Brain microvascular endothelial cell (primary cell): Measurements from ENCODE around the gene ATP13A3.

ENCODE experiments used
- DNase-seq: peaks from one replicate; pipeline ENCODE4 v3.0.0-alpha.2; 2020
- H3K27ac ChIP-seq: fragments of 250-450 bp; sonication (Bioruptor Pico); 2 replicates; pipeline ENCODE4 v1.5.1; 2020; ENCODE audit warnings: mild to moderate bottlenecking, moderate library complexity
- H3K27me3 ChIP-seq: fragments of 250-450 bp; sonication (Bioruptor Pico); replicated peaks from 2 replicates; pipeline ENCODE4 v1.5.1; 2020; ENCODE audit warnings: mild to moderate bottlenecking
- H3K36me3 ChIP-seq: fragments of 250-450 bp; sonication (Bioruptor Pico); replicated peaks from 2 replicates; pipeline ENCODE4 v1.5.1; 2020; ENCODE audit warnings: mild to moderate bottlenecking
- H3K4me3 ChIP-seq: 2 replicates; pipeline ENCODE4 v1.5.1; 2011; ENCODE audit warnings: low read depth, mild to moderate bottlenecking, control low read depth, low read length, moderate library complexity
- in situ Hi-C: cut with HindIII; loops from 2 replicates; pipeline ENCODE4 v1.10.0; 2017; ENCODE audit warnings: low sequenced_read_pairs, low pct_ligation_motif_present
- TF ChIP-seq, protein P1 (sequence below): IDR thresholded peaks from 2 replicates; pipeline ENCODE4 v1.5.1; 2011; ENCODE audit warnings: low read depth, mild to moderate bottlenecking, moderate library complexity, low read length, control low read depth, inconsistent platforms; ENCODE audit errors: missing control alignments

The ATP13A3 gene

GRCh38 chr3:194512895-194513601 is 26.2 kb upstream of the ATP13A3 start:
- H3K27ac ChIP-seq, result no peak overlapping the region
- H3K4me3 ChIP-seq, result no peak overlapping the region
- H3K36me3 ChIP-seq, result no peaks in the 10 kb centered on the region
- no peaks in the 10 kb centered on the region for H3K27me3 ChIP-seq
- in situ Hi-C loops, result no loop called here
- TF ChIP-seq, protein P1, sequence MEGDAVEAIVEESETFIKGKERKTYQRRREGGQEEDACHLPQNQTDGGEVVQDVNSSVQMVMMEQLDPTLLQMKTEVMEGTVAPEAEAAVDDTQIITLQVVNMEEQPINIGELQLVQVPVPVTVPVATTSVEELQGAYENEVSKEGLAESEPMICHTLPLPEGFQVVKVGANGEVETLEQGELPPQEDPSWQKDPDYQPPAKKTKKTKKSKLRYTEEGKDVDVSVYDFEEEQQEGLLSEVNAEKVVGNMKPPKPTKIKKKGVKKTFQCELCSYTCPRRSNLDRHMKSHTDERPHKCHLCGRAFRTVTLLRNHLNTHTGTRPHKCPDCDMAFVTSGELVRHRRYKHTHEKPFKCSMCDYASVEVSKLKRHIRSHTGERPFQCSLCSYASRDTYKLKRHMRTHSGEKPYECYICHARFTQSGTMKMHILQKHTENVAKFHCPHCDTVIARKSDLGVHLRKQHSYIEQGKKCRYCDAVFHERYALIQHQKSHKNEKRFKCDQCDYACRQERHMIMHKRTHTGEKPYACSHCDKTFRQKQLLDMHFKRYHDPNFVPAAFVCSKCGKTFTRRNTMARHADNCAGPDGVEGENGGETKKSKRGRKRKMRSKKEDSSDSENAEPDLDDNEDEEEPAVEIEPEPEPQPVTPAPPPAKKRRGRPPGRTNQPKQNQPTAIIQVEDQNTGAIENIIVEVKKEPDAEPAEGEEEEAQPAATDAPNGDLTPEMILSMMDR, result no peak
- DNase-seq, result no peak

DNA sequence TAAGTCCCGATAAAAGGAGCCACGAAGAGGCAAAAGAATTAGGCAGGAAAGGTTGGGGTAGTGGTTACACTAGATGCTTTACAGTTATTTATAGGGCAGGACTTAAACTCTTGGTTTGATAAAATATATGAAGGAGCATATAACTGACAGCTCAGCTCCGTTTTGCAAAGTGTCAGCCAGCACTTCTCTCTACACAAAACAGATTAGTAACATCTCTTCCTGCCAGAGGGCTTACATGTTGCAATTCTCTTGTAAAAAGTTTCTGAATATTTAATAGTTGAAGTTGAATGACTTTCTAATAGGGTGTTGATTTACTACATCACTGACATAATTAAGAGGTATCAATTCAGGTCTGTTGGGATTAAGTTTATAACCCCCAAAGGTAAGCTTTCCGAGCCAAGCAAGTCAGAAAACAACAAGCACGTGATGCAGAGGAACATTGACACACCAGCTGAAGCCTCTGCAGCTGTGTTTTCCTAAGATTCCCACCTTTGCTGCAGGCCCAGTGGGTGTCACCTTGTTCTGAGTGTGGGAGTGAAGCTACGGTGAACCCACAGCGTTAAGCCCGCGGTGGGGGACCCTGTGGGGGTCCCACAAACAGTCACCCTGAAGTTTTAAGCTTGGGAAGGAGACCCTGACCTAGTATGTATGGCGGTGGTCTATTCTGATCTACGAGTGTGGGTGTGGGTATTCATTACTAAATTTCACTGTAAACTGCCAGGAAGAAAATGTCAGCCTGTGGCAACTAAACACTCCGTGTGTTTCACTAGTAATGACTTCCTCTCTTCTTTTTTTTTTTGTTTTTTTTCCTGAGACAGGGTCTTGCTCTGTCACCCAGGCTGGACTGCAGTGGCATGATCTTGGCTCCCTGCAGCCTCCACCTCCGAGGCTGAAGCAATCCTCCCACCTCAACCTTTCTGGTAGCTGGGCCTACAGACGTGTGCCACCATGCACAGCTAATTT is 22.0 kb upstream of the ATP13A3 start:
- no peak overlapping the region for H3K4me3 ChIP-seq
- in situ Hi-C loops, result no loop called here
- TF ChIP-seq, protein P1, result no peak
- no peak overlapping the region for H3K27ac ChIP-seq
- no peak for DNase-seq
- no peaks in the 10 kb centered on the region for H3K27me3 ChIP-seq
- no peaks in the 10 kb centered on the region for H3K36me3 ChIP-seq

DNA sequence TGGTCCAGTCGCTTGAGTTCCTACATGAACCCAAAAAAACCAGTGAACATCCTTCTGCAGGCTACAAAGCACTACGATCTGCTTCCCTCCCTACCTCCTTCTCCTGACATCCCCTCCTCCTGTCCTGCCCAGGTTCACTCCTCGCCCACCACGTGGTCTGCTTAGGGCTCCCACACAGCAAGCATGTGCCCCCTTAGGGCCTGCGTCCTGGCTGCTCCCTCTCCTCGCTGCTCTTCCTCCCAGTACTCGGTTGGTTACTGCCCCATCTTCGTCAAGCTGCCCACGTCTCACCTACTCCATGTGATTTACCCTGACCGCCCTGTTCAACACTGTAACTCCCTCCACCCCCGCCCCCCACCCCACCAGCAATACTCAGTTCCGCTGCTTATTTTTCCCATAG is 20.8 kb upstream of the ATP13A3 start:
- in situ Hi-C loops, result no loop called here
- no peak overlapping the region for H3K4me3 ChIP-seq
- no peak overlapping the region for H3K27ac ChIP-seq
- no peaks in the 10 kb centered on the region for H3K36me3 ChIP-seq
- DNase-seq, result no peak
- H3K27me3 ChIP-seq, result no peaks in the 10 kb centered on the region
- TF ChIP-seq, protein P1, result no peak

DNA sequence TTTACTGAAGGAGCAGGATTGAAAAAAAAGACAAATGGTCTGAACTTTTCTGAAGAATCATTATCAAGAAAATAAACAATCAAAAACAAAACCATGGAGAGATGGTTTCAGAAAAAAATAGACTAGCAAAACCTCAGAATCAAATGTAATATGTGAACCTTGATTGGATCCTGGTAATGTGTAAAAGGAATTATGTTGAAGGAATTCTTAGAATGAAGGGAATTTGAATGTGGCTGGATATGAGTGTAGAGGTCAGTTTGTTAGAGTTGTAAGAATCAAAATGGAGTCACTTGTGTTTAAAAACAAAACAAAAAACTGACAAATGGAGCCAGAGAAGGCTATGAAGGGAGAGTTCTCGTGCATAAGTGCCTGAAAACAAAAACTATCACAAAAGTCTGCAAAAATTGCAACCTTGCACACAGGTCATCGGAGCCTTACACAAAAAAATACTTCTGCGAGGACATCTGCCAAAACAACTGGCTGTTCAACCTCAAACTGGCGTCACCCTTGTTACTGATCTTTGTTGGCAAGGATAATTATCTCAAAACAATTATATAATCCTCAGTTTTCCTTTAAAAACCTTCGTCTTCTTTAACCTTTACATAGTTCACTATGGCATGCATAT is 19.1 kb upstream of the ATP13A3 start:
- no peaks in the 10 kb centered on the region for H3K27me3 ChIP-seq
- no peak for DNase-seq
- in situ Hi-C loops, result no loop called here
- TF ChIP-seq, protein P1, result no peak
- no peak overlapping the region for H3K4me3 ChIP-seq
- H3K36me3 ChIP-seq, result no peaks in the 10 kb centered on the region
- no peak overlapping the region for H3K27ac ChIP-seq

DNA sequence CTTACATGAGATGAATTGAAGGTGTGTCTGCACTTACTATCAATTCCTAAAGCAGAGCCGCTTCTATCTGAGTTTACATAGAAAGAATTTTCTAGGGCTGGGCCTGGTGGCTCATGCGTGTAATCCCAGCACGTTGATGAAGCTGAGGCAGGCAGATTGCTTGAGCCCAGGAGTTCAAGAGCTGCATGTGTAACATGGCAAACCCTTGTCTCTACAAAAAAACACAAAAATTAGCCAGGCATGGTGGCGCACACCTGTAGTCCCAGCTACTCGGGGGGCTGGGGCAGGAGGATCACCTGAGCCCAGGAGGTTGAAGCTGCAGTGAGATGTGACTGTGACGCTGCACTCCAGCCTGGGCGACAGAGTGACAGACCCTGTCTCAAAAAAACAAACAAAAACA is 18.1 kb upstream of the ATP13A3 start:
- Histone ChIP-seq H3K27ac (no peak overlapping the region), H3K4me3 (no peak overlapping the region), H3K36me3 (no peaks in the 10 kb centered on the region), H3K27me3 (no peaks in the 10 kb centered on the region)
- DNase-seq, result no peak
- TF ChIP-seq, protein P1, result no peak
- in situ Hi-C loops, result no loop called here
